ENCODE results near the gene AGTPBP1. TPM values are rescaled to one million over a fixed set of nuclear protein-coding genes. Genes with fewer than 3 reads are reported as not detected.

AGTPBP1 gene
- total RNA-seq, 2 experiments from 2014 or later, result 39.3 to 41.8 TPM

GRCh38 chr9:85716031-85716877, 25.5 kb downstream of the AGTPBP1 start:
- ChIA-PET POLR2A (no interaction called here), CTCF (interaction anchor here (0.6 to 2.3 kb wide), 3 partner anchors 10 to 23 kb away, joined by 3 to 8 read pairs (median 3); no protein-coding TSS in a partner anchor)
- DNase-seq, result no peak
- Mint-ChIP-seq H3K27ac (peak overlapping the region; percentile 13), H3K4me3 (no peak overlapping the region), H3K27me3 (no peaks in the 10 kb centered on the region), H3K9me3 (peaks cover 13% of the 10 kb centered on the region), H3K36me3 (ENCODE audit: low read depth) (peaks cover 19% of the 10 kb centered on the region), H3K4me1 (peaks cover 34% of the 10 kb centered on the region)

- no peak overlapping the region for H3K4me3 Mint-ChIP-seq
- CTCF ChIA-PET, result interaction anchor here (0.6 to 2.3 kb wide), 3 partner anchors 11 to 23 kb away, joined by 3 to 8 read pairs (median 3); no protein-coding TSS in a partner anchor
Measured at GRCh38 chr9:85715587-85715986, 26.2 kb downstream of the AGTPBP1 start.

GRCh38 chr9:85713897-85714296, 27.9 kb downstream of the AGTPBP1 start:
- Mint-ChIP-seq H3K4me1 (peaks cover 28% of the 10 kb centered on the region), H3K9me3 (peaks cover 5% of the 10 kb centered on the region), H3K4me3 (no peak overlapping the region), H3K36me3 (ENCODE audit: low read depth) (peaks cover 20% of the 10 kb centered on the region), H3K27me3 (no peaks in the 10 kb centered on the region), H3K27ac (no peak overlapping the region)
- no peak for DNase-seq
- ChIA-PET CTCF (interaction anchor here (1.2 to 2.3 kb wide), 2 partner anchors 10 to 16 kb away, joined by 3 to 8 read pairs; no protein-coding TSS in a partner anchor), POLR2A (interaction anchor here (1.1 kb wide), 1 partner anchor 27 kb away, joined by 6 read pairs; the partner anchor contains the start of gene AGTPBP1)

More at GRCh38 chr9:85715587-85715986, 26.2 kb downstream of the AGTPBP1 start:
- H3K9me3 Mint-ChIP-seq, result peaks cover 8% of the 10 kb centered on the region
- peaks cover 14% of the 10 kb centered on the region for H3K36me3 Mint-ChIP-seq (ENCODE audit: low read depth)
- H3K27me3 Mint-ChIP-seq, result no peaks in the 10 kb centered on the region
- POLR2A ChIA-PET, result no interaction called here
- DNase-seq, result no peak
- H3K27ac Mint-ChIP-seq, result no peak overlapping the region
- H3K4me1 Mint-ChIP-seq, result peaks cover 34% of the 10 kb centered on the region

- peaks cover 16% of the 10 kb centered on the region for H3K4me1 Mint-ChIP-seq
- CTCF ChIA-PET, result no interaction called here
- no peaks in the 10 kb centered on the region for H3K27me3 Mint-ChIP-seq
- no peak for DNase-seq
- POLR2A ChIA-PET, result no interaction called here
- no peak overlapping the region for H3K4me3 Mint-ChIP-seq
- H3K36me3 Mint-ChIP-seq (ENCODE audit: low read depth), result peaks cover 37% of the 10 kb centered on the region
- H3K9me3 Mint-ChIP-seq, result peaks cover 8% of the 10 kb centered on the region
- H3K27ac Mint-ChIP-seq, result no peak overlapping the region
Measured at GRCh38 chr9:85704744-85705143, 37.0 kb downstream of the AGTPBP1 start.

- ChIA-PET CTCF (no interaction called here), POLR2A (no interaction called here)
- no peak overlapping the region for H3K4me3 Mint-ChIP-seq
- no peak overlapping the region for H3K27ac Mint-ChIP-seq
- peaks cover 2% of the 10 kb centered on the region for H3K9me3 Mint-ChIP-seq
- no peak for DNase-seq
- no peaks in the 10 kb centered on the region for H3K27me3 Mint-ChIP-seq
- H3K4me1 Mint-ChIP-seq, result peaks cover 16% of the 10 kb centered on the region
- peaks cover 28% of the 10 kb centered on the region for H3K36me3 Mint-ChIP-seq (ENCODE audit: low read depth)
Measured at GRCh38 chr9:85703398-85703797, 38.4 kb downstream of the AGTPBP1 start.

GRCh38 chr9:85702726-85703289, 38.9 kb downstream of the AGTPBP1 start:
- POLR2A ChIA-PET, result interaction anchor here (0.9 kb wide), 1 partner anchor 10 kb away, joined by 3 read pairs; no protein-coding TSS in a partner anchor
- H3K4me3 Mint-ChIP-seq, result no peak overlapping the region
- no peak overlapping the region for H3K27ac Mint-ChIP-seq
- H3K9me3 Mint-ChIP-seq, result peaks cover 2% of the 10 kb centered on the region
- CTCF ChIA-PET, result no interaction called here
- H3K27me3 Mint-ChIP-seq, result no peaks in the 10 kb centered on the region
- H3K4me1 Mint-ChIP-seq, result peaks cover 18% of the 10 kb centered on the region
- DNase-seq, result no peak
- H3K36me3 Mint-ChIP-seq (ENCODE audit: low read depth), result peaks cover 25% of the 10 kb centered on the region

GRCh38 chr9:85702191-85702590, 39.6 kb downstream of the AGTPBP1 start:
- no peak overlapping the region for H3K27ac Mint-ChIP-seq
- peaks cover 20% of the 10 kb centered on the region for H3K36me3 Mint-ChIP-seq (ENCODE audit: low read depth)
- DNase-seq, result no peak
- CTCF ChIA-PET, result no interaction called here
- no peak overlapping the region for H3K4me3 Mint-ChIP-seq
- H3K9me3 Mint-ChIP-seq, result no peaks in the 10 kb centered on the region
- POLR2A ChIA-PET, result interaction anchor here (0.9 kb wide), 1 partner anchor 10 kb away, joined by 3 read pairs; no protein-coding TSS in a partner anchor
- peaks cover 18% of the 10 kb centered on the region for H3K4me1 Mint-ChIP-seq
- H3K27me3 Mint-ChIP-seq, result no peaks in the 10 kb centered on the region

- Mint-ChIP-seq H3K27ac (no peak overlapping the region), H3K36me3 (ENCODE audit: low read depth) (peaks cover 14% of the 10 kb centered on the region), H3K9me3 (no peaks in the 10 kb centered on the region), H3K27me3 (no peaks in the 10 kb centered on the region), H3K4me1 (peaks cover 16% of the 10 kb centered on the region), H3K4me3 (no peak overlapping the region)
- POLR2A ChIA-PET, result no interaction called here
- CTCF ChIA-PET, result interaction anchor here (0.8 to 2.4 kb wide), 4 partner anchors 38 to 58 kb away, joined by 3 to 8 read pairs (median 4); partner anchors contain the start of gene AGTPBP1
- no peak for DNase-seq
Measured at GRCh38 chr9:85700330-85700729, 41.4 kb downstream of the AGTPBP1 start.

- ChIA-PET POLR2A (no interaction called here), CTCF (interaction anchor here (0.9 kb wide), 1 partner anchor 10 kb away, joined by 4 read pairs; no protein-coding TSS in a partner anchor)
- no peak for DNase-seq
- H3K27me3 Mint-ChIP-seq, result no peaks in the 10 kb centered on the region
- no peaks in the 10 kb centered on the region for H3K4me1 Mint-ChIP-seq
- no peak overlapping the region for H3K4me3 Mint-ChIP-seq
- no peaks in the 10 kb centered on the region for H3K9me3 Mint-ChIP-seq
- no peak overlapping the region for H3K27ac Mint-ChIP-seq
- H3K36me3 Mint-ChIP-seq (ENCODE audit: low read depth), result peaks cover 39% of the 10 kb centered on the region
Measured at GRCh38 chr9:85688361-85688760, 53.4 kb downstream of the AGTPBP1 start.

- POLR2A ChIA-PET, result no interaction called here
- H3K4me1 Mint-ChIP-seq, result no peaks in the 10 kb centered on the region
- no peaks in the 10 kb centered on the region for H3K9me3 Mint-ChIP-seq
- no peaks in the 10 kb centered on the region for H3K27me3 Mint-ChIP-seq
- DNase-seq, result no peak
- H3K4me3 Mint-ChIP-seq, result no peak overlapping the region
- peaks cover 41% of the 10 kb centered on the region for H3K36me3 Mint-ChIP-seq (ENCODE audit: low read depth)
- no peak overlapping the region for H3K27ac Mint-ChIP-seq
- CTCF ChIA-PET, result interaction anchor here (1.1 kb wide), 1 partner anchor 13 kb away, joined by 6 read pairs; no protein-coding TSS in a partner anchor
Measured at GRCh38 chr9:85685081-85685480, 56.7 kb downstream of the AGTPBP1 start.

GRCh38 chr9:85676790-85677189, 65.0 kb downstream of the AGTPBP1 start:
- Mint-ChIP-seq H3K4me3 (no peak overlapping the region), H3K36me3 (ENCODE audit: low read depth) (peaks cover 30% of the 10 kb centered on the region), H3K27me3 (no peaks in the 10 kb centered on the region), H3K27ac (no peak overlapping the region), H3K9me3 (no peaks in the 10 kb centered on the region), H3K4me1 (no peaks in the 10 kb centered on the region)
- CTCF ChIA-PET, result no interaction called here
- POLR2A ChIA-PET, result no interaction called here
- DNase-seq, result no peak

- ChIA-PET CTCF (no interaction called here), POLR2A (no interaction called here)
- H3K4me1 Mint-ChIP-seq, result no peaks in the 10 kb centered on the region
- no peak overlapping the region for H3K27ac Mint-ChIP-seq
- H3K27me3 Mint-ChIP-seq, result no peaks in the 10 kb centered on the region
- no peaks in the 10 kb centered on the region for H3K9me3 Mint-ChIP-seq
- no peak overlapping the region for H3K4me3 Mint-ChIP-seq
- no peak for DNase-seq
- peaks cover 17% of the 10 kb centered on the region for H3K36me3 Mint-ChIP-seq (ENCODE audit: low read depth)
Measured at GRCh38 chr9:85667374-85667773, 74.4 kb downstream of the AGTPBP1 start.

GRCh38 chr9:85666086-85666485, 75.7 kb downstream of the AGTPBP1 start:
- no peaks in the 10 kb centered on the region for H3K27me3 Mint-ChIP-seq
- CTCF ChIA-PET, result no interaction called here
- no peak overlapping the region for H3K27ac Mint-ChIP-seq
- H3K4me1 Mint-ChIP-seq, result no peaks in the 10 kb centered on the region
- no peak overlapping the region for H3K4me3 Mint-ChIP-seq
- no peaks in the 10 kb centered on the region for H3K9me3 Mint-ChIP-seq
- DNase-seq, result no peak
- peaks cover 14% of the 10 kb centered on the region for H3K36me3 Mint-ChIP-seq (ENCODE audit: low read depth)
- POLR2A ChIA-PET, result no interaction called here
